ENCODE results near the gene TCEA2. TPM values are rescaled to one million over a fixed set of nuclear protein-coding genes. Genes with fewer than 3 reads are reported as not detected.

The TCEA2 gene
- total and polyA plus RNA-seq, 2 of the 13 experiments (the other 11 are each of a cell fraction or from before 2014, with no cell fraction given): 28.1 to 33.7 TPM

DNA sequence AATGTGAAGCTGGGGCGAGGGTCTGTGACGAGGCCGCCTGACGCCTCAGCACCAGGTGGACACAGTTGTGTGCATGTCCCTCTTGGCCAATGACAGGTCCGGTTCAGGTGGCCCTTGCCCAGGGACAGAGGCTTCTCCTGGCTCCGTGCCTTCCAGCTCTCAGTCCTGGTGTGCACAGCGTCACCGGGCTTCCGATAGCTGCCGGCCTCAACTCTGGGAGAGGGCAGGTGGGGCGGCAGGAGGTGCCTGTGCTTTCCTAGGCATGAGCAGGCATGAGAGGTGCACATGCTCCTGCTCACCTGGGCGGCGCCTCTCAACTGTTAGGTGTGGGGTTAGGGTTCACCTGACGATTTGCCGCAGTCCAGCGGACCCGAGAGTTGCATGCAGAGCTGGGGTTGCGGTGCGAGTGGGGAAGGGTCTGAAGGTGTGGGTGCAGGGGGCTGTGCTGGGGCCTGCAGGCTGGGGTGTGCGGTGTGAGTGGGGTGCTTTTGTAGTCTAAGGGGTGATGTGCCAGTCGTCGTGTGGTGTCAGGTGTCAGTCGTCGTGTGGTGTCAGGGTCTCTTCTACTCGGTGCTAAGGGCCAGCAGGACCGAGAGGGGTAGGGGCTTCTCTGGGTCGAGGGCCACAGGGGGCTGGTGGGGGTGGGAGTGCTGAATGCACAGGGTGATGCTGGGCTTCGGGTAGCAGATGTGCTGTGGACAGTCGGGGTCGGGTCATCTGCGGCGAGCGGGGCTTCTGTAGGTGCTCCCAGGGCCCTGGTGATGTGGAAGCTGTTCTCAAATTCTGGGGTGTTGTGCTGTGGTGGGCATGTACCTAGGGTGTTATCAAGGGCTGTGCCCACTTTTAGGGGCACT lies 9.8 kb upstream of the TCEA2 start (continued):
- TF ChIP-seq, protein P1, sequence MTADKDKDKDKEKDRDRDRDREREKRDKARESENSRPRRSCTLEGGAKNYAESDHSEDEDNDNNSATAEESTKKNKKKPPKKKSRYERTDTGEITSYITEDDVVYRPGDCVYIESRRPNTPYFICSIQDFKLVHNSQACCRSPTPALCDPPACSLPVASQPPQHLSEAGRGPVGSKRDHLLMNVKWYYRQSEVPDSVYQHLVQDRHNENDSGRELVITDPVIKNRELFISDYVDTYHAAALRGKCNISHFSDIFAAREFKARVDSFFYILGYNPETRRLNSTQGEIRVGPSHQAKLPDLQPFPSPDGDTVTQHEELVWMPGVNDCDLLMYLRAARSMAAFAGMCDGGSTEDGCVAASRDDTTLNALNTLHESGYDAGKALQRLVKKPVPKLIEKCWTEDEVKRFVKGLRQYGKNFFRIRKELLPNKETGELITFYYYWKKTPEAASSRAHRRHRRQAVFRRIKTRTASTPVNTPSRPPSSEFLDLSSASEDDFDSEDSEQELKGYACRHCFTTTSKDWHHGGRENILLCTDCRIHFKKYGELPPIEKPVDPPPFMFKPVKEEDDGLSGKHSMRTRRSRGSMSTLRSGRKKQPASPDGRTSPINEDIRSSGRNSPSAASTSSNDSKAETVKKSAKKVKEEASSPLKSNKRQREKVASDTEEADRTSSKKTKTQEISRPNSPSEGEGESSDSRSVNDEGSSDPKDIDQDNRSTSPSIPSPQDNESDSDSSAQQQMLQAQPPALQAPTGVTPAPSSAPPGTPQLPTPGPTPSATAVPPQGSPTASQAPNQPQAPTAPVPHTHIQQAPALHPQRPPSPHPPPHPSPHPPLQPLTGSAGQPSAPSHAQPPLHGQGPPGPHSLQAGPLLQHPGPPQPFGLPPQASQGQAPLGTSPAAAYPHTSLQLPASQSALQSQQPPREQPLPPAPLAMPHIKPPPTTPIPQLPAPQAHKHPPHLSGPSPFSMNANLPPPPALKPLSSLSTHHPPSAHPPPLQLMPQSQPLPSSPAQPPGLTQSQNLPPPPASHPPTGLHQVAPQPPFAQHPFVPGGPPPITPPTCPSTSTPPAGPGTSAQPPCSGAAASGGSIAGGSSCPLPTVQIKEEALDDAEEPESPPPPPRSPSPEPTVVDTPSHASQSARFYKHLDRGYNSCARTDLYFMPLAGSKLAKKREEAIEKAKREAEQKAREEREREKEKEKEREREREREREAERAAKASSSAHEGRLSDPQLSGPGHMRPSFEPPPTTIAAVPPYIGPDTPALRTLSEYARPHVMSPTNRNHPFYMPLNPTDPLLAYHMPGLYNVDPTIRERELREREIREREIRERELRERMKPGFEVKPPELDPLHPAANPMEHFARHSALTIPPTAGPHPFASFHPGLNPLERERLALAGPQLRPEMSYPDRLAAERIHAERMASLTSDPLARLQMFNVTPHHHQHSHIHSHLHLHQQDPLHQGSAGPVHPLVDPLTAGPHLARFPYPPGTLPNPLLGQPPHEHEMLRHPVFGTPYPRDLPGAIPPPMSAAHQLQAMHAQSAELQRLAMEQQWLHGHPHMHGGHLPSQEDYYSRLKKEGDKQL (CRISPR knock-in tag; IDR thresholded peaks at IDR 0.05; ENCODE audit: low read depth): no peak
- no peak for TF ChIP-seq BCLAF1 (IDR thresholded peaks at IDR 0.05)
- TF ChIP-seq ZSCAN12 (CRISPR knock-in tag; IDR thresholded peaks at IDR 0.05): no peak; the same call in 1 of the 2 replicates
- TF ChIP-seq ZBTB20 (CRISPR knock-in tag; IDR thresholded peaks at IDR 0.05; ENCODE audit: borderline replicate concordance, low read depth): peak; percentile 89; the same call in 1 of the 2 replicates
- TF ChIP-seq ZNF839 (CRISPR knock-in tag; IDR thresholded peaks at IDR 0.05; ENCODE audit: borderline replicate concordance): peak; percentile 98
- no peak for TF ChIP-seq DDIT3 (CRISPR knock-in tag; IDR thresholded peaks at IDR 0.05)
- TF ChIP-seq ARNT2 (CRISPR knock-in tag; IDR thresholded peaks at IDR 0.05; ENCODE audit: low read depth): peak; percentile 63
- no peak for TF ChIP-seq NAIF1 (CRISPR knock-in tag; IDR thresholded peaks at IDR 0.05; ENCODE audit: borderline replicate concordance)
- no peak for TF ChIP-seq NPAS2 (CRISPR knock-in tag; IDR thresholded peaks at IDR 0.05; ENCODE audit: borderline replicate concordance)
- TF ChIP-seq FOXA3 (CRISPR knock-in tag; IDR thresholded peaks at IDR 0.05): peak; percentile 37; the same call in 1 of the 2 replicates
- TF ChIP-seq SRY (CRISPR knock-in tag; IDR thresholded peaks at IDR 0.05): no peak; the same call in 1 of the 2 replicates
- TF ChIP-seq, protein P2, sequence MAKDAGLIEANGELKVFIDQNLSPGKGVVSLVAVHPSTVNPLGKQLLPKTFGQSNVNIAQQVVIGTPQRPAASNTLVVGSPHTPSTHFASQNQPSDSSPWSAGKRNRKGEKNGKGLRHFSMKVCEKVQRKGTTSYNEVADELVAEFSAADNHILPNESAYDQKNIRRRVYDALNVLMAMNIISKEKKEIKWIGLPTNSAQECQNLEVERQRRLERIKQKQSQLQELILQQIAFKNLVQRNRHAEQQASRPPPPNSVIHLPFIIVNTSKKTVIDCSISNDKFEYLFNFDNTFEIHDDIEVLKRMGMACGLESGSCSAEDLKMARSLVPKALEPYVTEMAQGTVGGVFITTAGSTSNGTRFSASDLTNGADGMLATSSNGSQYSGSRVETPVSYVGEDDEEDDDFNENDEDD (CRISPR knock-in tag; IDR thresholded peaks at IDR 0.05; ENCODE audit: borderline replicate concordance): peak; percentile 84; the same call in 1 of the 2 replicates
- TF ChIP-seq LBX2 (CRISPR knock-in tag; IDR thresholded peaks at IDR 0.05; ENCODE audit: borderline replicate concordance): peak; percentile 96
- 0 out of 2 replicates have a peak, but pooled peaks have one; percentile 52 for TF ChIP-seq BCL6 (CRISPR knock-in tag; IDR thresholded peaks at IDR 0.05)
